HL-60 (cell line): ENCODE data around the gene EFHC1.

ENCODE experiments used
- CTCF ChIP-seq: IDR thresholded peaks from one replicate; pipeline ENCODE4 v1.5.1; 2011; ENCODE audit warnings: low read length, control low read depth, inconsistent platforms; ENCODE audit not compliant: insufficient read depth
- GABPA ChIP-seq: IDR thresholded peaks from 2 replicates; pipeline ENCODE4 v1.6.1; 2012; ENCODE audit warnings: low read depth
- POLR2AphosphoS5 ChIP-seq: IDR thresholded peaks from 2 replicates; pipeline ENCODE4 v1.6.1; 2012; ENCODE audit warnings: low read depth
- REST ChIP-seq: IDR thresholded peaks from 2 replicates; pipeline ENCODE4 v1.6.1; 2012; ENCODE audit warnings: low read depth; ENCODE audit not compliant: insufficient replicate concordance

GRCh38 chr6:52527436-52527835, 107.3 kb downstream of the EFHC1 start:
- no peak for TF ChIP-seq POLR2AphosphoS5
- no peak for TF ChIP-seq GABPA
- no peak for TF ChIP-seq CTCF
- TF ChIP-seq REST = no peak
